GM23338 (cell line): Measurements from ENCODE around the gene BUB1. TPM values are rescaled to one million over a fixed set of nuclear protein-coding genes. Genes with fewer than 3 reads are reported as not detected.

ENCODE experiments used
- ATAC-seq: fragments of 200-7000 bp; cut with Tn5 transposase; 3 replicates; pipeline ENCODE4 v1.9.1; 2020
- DNase-seq: peaks from one replicate; pipeline ENCODE4 v3.0.0-alpha.2; 2015; ENCODE audit warnings: low spot score
- H2AFZ ChIP-seq: fragments of 200-600 bp; sonication (generic); 2 replicates; pipeline ENCODE4 v1.8.0; 2016; ENCODE audit warnings: antibody characterized with exemption, mild to moderate bottlenecking, moderate library complexity
- H3F3A ChIP-seq: fragments of 200-600 bp; sonication (generic); replicated peaks from 2 replicates; pipeline ENCODE4 v1.8.0; 2017; ENCODE audit warnings: antibody characterized with exemption, mixed run types, low read depth
- H3K27ac ChIP-seq: fragments of 200-600 bp; sonication (generic); 2 replicates; pipeline ENCODE4 v1.6.1; 2016; ENCODE audit warnings: low read depth
- H3K27me3 ChIP-seq: fragments of 200-600 bp; sonication (generic); 2 replicates; pipeline ENCODE4 v1.8.0; 2016; ENCODE audit warnings: mild to moderate bottlenecking, mixed run types, moderate library complexity; ENCODE audit not compliant: insufficient read depth
- H3K36me3 ChIP-seq: fragments of 200-600 bp; sonication (generic); 2 replicates; pipeline ENCODE4 v1.8.0; 2016; ENCODE audit warnings: mild to moderate bottlenecking; ENCODE audit not compliant: insufficient read depth
- H3K4me1 ChIP-seq: fragments of 200-600 bp; sonication (generic); 2 replicates; pipeline ENCODE4 v1.8.0; 2016; ENCODE audit warnings: mild to moderate bottlenecking, moderate library complexity; ENCODE audit not compliant: insufficient read depth
- H3K4me2 ChIP-seq: fragments of 200-600 bp; sonication (generic); 2 replicates; pipeline ENCODE4 v1.7.1; 2017; ENCODE audit warnings: mixed run types
- H3K4me3 ChIP-seq: fragments of 200-600 bp; sonication (generic); 2 replicates; pipeline ENCODE4 v1.6.1; 2016; ENCODE audit warnings: mixed run types
- H3K79me2 ChIP-seq: fragments of 200-600 bp; sonication (generic); replicated peaks from 2 replicates; pipeline ENCODE4 v1.8.0; 2017; ENCODE audit warnings: mild to moderate bottlenecking; ENCODE audit not compliant: insufficient read depth
- H3K9me2 ChIP-seq: fragments of 200-600 bp; sonication (generic); 2 replicates; pipeline ENCODE4 v1.8.0; 2017; ENCODE audit not compliant: insufficient read depth
- H4K20me1 ChIP-seq: fragments of 200-600 bp; sonication (generic); replicated peaks from 2 replicates; pipeline ENCODE4 v1.8.0; 2017; ENCODE audit warnings: mild to moderate bottlenecking; ENCODE audit not compliant: insufficient read depth
- H3K27ac Mint-ChIP-seq: 2 replicates; pipeline ENCODE4 v1.8.0; 2020; ENCODE audit warnings: inconsistent platforms, mild to moderate bottlenecking, moderate library complexity, mixed read lengths
- H3K27me3 Mint-ChIP-seq: 3 replicates; pipeline ENCODE4 v1.8.0; 2022; ENCODE audit warnings: low read depth, mild to moderate bottlenecking, moderate library complexity, mixed read lengths, inconsistent platforms; ENCODE audit not compliant: insufficient read depth, poor library complexity
- H3K36me3 Mint-ChIP-seq: 3 replicates; pipeline ENCODE4 v1.8.0; 2021; ENCODE audit warnings: low read depth, mild to moderate bottlenecking, inconsistent platforms, moderate library complexity, mixed read lengths
- H3K4me1 Mint-ChIP-seq: 3 replicates; pipeline ENCODE4 v1.8.0; 2020; ENCODE audit warnings: mild to moderate bottlenecking, inconsistent platforms, mixed read lengths
- H3K4me3 Mint-ChIP-seq: 3 replicates; pipeline ENCODE4 v1.8.0; 2021; ENCODE audit warnings: moderate library complexity, mild to moderate bottlenecking, inconsistent platforms, mixed read lengths
- H3K9me3 Mint-ChIP-seq: 3 replicates; pipeline ENCODE4 v1.8.0; 2020; ENCODE audit warnings: moderate library complexity, mild to moderate bottlenecking, inconsistent platforms, mixed read lengths
- CREB1 ChIP-seq: fragments of 250-450 bp; sonication (Bioruptor Pico); IDR thresholded peaks from 2 replicates; pipeline ENCODE4 v1.5.0; 2020; ENCODE audit warnings: low read depth, mild to moderate bottlenecking, moderate library complexity
- EZH2 ChIP-seq: fragments of 200-600 bp; sonication (generic); IDR thresholded peaks from one replicate; pipeline ENCODE4 v1.8.0; 2017; ENCODE audit warnings: antibody characterized with exemption, mild to moderate bottlenecking, low read depth; ENCODE audit not compliant: unreplicated experiment
- NANOG ChIP-seq: IDR thresholded peaks from 2 replicates; pipeline ENCODE4 v1.6.1; 2016; ENCODE audit warnings: antibody characterized with exemption, borderline replicate concordance
- POLR2AphosphoS5 ChIP-seq: IDR thresholded peaks from 2 replicates; pipeline ENCODE4 v1.6.1; 2016; ENCODE audit warnings: antibody characterized with exemption, low read depth
- STAT1 ChIP-seq: IDR thresholded peaks from one replicate; pipeline ENCODE4 v1.6.1; 2016; ENCODE audit warnings: antibody characterized with exemption; ENCODE audit not compliant: unreplicated experiment
- ZNF114 ChIP-seq: fragments of 250-450 bp; sonication (Bioruptor Pico); IDR thresholded peaks from 2 replicates; pipeline ENCODE4 v1.5.0; 2020; ENCODE audit warnings: mild to moderate bottlenecking, moderate library complexity
- ZNF331 ChIP-seq: fragments of 250-450 bp; sonication (Bioruptor Pico); IDR thresholded peaks from 2 replicates; pipeline ENCODE4 v1.5.0; 2020; ENCODE audit warnings: low read depth, mild to moderate bottlenecking, moderate library complexity
- polyA plus RNA-seq: library from polyadenylated mRNA; unstranded; fragments of >200 nt; fragmentation: Nextera tagmentation; extraction: Ambion mirVana; gene quantifications from 2 replicates; pipeline ENCODE4 v1.2.1, GENCODE V29; 2016
- total RNA-seq: library from RNA; depleted of rRNA; stranded (reverse); fragments of >200 nt; shearing (Covaris generic); gene quantifications from 2 replicates; pipeline ENCODE4 v1.2.3, GENCODE V29; 2014
- TF ChIP-seq, protein P1 (sequence below): IDR thresholded peaks from 2 replicates; pipeline ENCODE4 v1.6.1; 2016; ENCODE audit warnings: antibody characterized with exemption

BUB1 gene
- total and polyA plus RNA-seq, 2 experiments from 2014 or later: 59.4 to 184 TPM

DNA sequence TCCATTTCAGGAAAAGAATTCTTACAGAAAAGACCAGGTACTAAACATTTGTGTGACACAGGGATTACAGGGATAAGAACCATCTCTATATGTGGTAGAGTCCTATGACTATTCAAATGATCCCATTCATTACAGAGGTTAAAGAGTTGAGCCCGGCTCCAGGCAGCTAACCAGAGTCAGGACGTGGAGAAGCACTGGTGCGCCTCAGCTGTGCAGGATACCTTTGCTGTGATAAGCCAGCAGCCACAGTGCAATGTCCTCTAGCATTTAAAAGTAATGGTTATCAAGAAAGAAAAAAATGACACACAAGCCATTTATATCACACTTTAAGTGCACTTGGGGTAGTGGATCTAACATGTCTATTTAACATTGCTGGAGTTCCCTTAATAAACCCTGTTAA is 17.3 kb downstream of the BUB1 start (continued):
- no peak for TF ChIP-seq ZNF331 (CRISPR knock-in tag)

DNA sequence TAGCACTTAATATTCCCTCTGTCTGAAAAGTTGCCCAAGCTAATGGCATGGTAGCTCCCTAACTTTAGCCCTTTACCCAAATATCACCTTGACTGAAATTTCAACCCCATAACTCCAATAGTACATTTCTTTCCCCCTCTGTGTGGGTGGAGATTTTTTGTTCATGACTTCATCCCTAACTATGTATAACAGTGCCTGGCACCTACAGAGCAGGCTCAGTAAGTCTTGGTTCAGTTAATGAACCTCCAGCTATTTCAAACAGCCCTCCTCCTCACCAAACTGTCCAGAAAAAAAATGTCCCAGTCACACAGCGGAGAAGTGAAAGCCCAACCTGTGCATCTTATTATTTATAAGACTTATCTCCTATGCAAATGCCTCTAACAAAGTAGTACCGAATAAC is 18.6 kb downstream of the BUB1 start:
- ATAC-seq: no peak
- Histone ChIP-seq H3K9me2 (no peaks in the 10 kb centered on the region), H3K27me3 (no peaks in the 10 kb centered on the region), H2AFZ (no peak overlapping the region), H3K36me3 (peaks cover 85% of the 10 kb centered on the region), H4K20me1 (peaks cover 20% of the 10 kb centered on the region), H3K4me1 (no peaks in the 10 kb centered on the region), H3F3A (0 out of 2 replicates have a peak, but pooled peaks cover 2% of the 10 kb centered on the region), H3K27ac (no peak overlapping the region), H3K4me3 (no peak overlapping the region), H3K4me2 (no peak overlapping the region), H3K79me2 (peaks cover 12% of the 10 kb centered on the region)
- H3K4me3 Mint-ChIP-seq: no peak overlapping the region
- no peak for TF ChIP-seq CREB1 (CRISPR knock-in tag)
- TF ChIP-seq, protein P1, sequence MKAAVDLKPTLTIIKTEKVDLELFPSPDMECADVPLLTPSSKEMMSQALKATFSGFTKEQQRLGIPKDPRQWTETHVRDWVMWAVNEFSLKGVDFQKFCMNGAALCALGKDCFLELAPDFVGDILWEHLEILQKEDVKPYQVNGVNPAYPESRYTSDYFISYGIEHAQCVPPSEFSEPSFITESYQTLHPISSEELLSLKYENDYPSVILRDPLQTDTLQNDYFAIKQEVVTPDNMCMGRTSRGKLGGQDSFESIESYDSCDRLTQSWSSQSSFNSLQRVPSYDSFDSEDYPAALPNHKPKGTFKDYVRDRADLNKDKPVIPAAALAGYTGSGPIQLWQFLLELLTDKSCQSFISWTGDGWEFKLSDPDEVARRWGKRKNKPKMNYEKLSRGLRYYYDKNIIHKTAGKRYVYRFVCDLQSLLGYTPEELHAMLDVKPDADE: no peak
- TF ChIP-seq NANOG: no peak
- TF ChIP-seq POLR2AphosphoS5: no peak
- no peak for TF ChIP-seq STAT1
- no peak for TF ChIP-seq ZNF114 (CRISPR knock-in tag)
- H3K27ac Mint-ChIP-seq: no peak overlapping the region
- no peaks in the 10 kb centered on the region; the same call in 2 of the 3 replicates for H3K4me1 Mint-ChIP-seq
- DNase-seq: no peak
- H3K36me3 Mint-ChIP-seq: peaks cover 80% of the 10 kb centered on the region
- H3K9me3 Mint-ChIP-seq: no peaks in the 10 kb centered on the region
- no peaks in the 10 kb centered on the region for H3K27me3 Mint-ChIP-seq

DNA sequence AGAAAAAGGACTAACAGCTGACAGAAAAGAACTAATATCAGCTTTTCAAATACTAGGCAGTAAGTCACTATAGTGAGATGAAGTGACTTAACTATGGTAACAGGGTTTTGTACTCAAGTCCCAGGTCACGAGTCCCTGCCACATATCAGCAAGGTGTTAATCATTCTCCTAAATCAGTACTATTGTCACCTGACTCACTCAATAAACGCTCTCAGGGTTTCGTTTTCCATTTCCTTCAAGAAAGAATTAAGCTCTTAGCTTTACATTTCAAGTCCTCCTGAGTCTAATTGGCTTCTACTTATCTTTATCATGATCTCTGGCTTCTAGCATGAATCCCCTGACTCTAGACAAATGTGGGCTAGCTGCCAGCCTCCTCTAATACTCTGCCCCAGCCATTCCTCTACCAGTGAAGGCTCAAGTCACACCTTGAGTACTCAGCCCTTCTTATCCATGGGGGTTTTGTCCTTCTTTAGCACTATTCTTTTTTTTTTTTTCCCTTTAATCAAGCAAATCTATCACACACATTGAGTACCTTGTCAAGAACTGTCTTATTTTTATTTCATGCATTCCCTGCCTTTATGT is 20.0 kb downstream of the BUB1 start:
- no peak for DNase-seq
- H3K4me3 ChIP-seq: no peak overlapping the region
- no peak overlapping the region for H3K4me3 Mint-ChIP-seq
- TF ChIP-seq EZH2 (no peak), ZNF331 (CRISPR knock-in tag) (no peak)
- TF ChIP-seq, protein P1: no peak
- no peaks in the 10 kb centered on the region for H3K9me3 Mint-ChIP-seq
- no peak overlapping the region for H3K27ac Mint-ChIP-seq
- no peak overlapping the region for H2AFZ ChIP-seq
- H3K4me1 Mint-ChIP-seq: no peaks in the 10 kb centered on the region
- H3K9me2 ChIP-seq: no peaks in the 10 kb centered on the region
- no peak overlapping the region for H3K4me2 ChIP-seq
- no peaks in the 10 kb centered on the region for H3K27me3 Mint-ChIP-seq
- peaks cover 96% of the 10 kb centered on the region for H3K36me3 ChIP-seq
- peaks cover 84% of the 10 kb centered on the region for H3K36me3 Mint-ChIP-seq
- no peaks in the 10 kb centered on the region for H3K4me1 ChIP-seq
- ATAC-seq: no peak
- H3K27me3 ChIP-seq: no peaks in the 10 kb centered on the region
- H3K27ac ChIP-seq: no peak overlapping the region
- H4K20me1 ChIP-seq: peaks cover 13% of the 10 kb centered on the region; the same call in 1 of the 2 replicates
- no peaks in the 10 kb centered on the region for H3K79me2 ChIP-seq
- H3F3A ChIP-seq: 0 out of 2 replicates have a peak, but pooled peaks cover 2% of the 10 kb centered on the region
